ENCODE data around the gene NABP1. TPM values are rescaled to one million over a fixed set of nuclear protein-coding genes. Genes with fewer than 3 reads are reported as not detected.

The NABP1 gene
- total RNA-seq (ENCODE audit: low replicate concordance) = 36.8 and 102 TPM in 2 replicates

GRCh38 chr2:191677646-191678436 lies at the start of gene NABP1:
Gene NABP1, plus strand, starts transcription at chr2:191678136. Its CDS starts 479 bp downstream, at chr2:191678615.

Other genes starting within 250 kb of the NABP1 start
- 18.4 and 57.7 TPM in 2 replicates for gene CAVIN2, start 169.0 kb downstream of the NABP1 start, total RNA-seq (ENCODE audit: low replicate concordance)

Data from smooth muscle cell of the coronary artery (primary cell).